Nephron (organoid): ENCODE data around the gene PTPRD.

Source experiments
- H3K27ac Mint-ChIP-seq, 3 experiments: 2 replicates each; pipeline ENCODE4 v1.8.0; 2020; ENCODE audit warnings: mixed read lengths in 3 of 3, mild to moderate bottlenecking in 2 of 3, moderate library complexity in 1 of 3
- H3K27me3 Mint-ChIP-seq: 2 replicates; pipeline ENCODE4 v1.8.0; 2021; ENCODE audit warnings: low read depth, mild to moderate bottlenecking, moderate library complexity, mixed read lengths
- H3K36me3 Mint-ChIP-seq: 2 replicates; pipeline ENCODE4 v1.8.0; 2020; ENCODE audit warnings: low read depth, mixed read lengths
- H3K4me1 Mint-ChIP-seq: 2 replicates; pipeline ENCODE4 v1.8.0; 2020; ENCODE audit warnings: mixed read lengths
- H3K4me3 Mint-ChIP-seq, 3 experiments: 2 replicates each; pipeline ENCODE4 v1.8.0; 2020; ENCODE audit warnings: mild to moderate bottlenecking in 3 of 3, mixed read lengths in 3 of 3, moderate library complexity in 2 of 3
- H3K9me3 Mint-ChIP-seq: 2 replicates; pipeline ENCODE4 v1.8.0; 2020; ENCODE audit warnings: mixed read lengths
- TF ChIP-seq, protein P1 (sequence below), 3 experiments: fragments of 200-600 bp; sonication (generic); IDR thresholded peaks; one replicate each; pipeline ENCODE4 v1.5.0; 2021; ENCODE audit warnings: antibody characterized with exemption in 3 of 3; ENCODE audit not compliant: unreplicated experiment in 3 of 3

PTPRD gene

DNA sequence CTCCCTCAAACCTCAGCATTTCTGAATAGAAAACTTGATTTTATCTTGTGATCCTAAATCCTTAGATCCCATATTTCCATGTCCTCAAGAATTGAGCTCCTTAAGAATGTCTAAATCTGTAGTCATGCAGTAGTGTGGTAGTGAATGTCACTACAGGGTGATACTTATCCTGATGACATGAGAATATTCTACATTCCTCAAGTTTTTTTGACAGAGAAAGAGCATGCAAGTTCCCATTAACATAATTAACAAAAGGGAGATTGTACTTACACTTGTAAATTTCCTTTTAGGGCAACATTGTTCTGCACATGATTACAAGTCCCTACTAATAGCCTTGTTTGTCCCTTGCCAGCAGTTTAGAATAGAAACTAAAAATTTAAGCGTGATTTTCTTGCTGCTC is 352.3 kb downstream of the PTPRD start:
- Mint-ChIP-seq H3K27ac (no peak overlapping the region), H3K9me3 (peaks cover 11% of the 10 kb centered on the region), H3K27me3 (no peaks in the 10 kb centered on the region), H3K4me3 (no peak overlapping the region), H3K36me3 (peaks cover 6% of the 10 kb centered on the region), H3K4me1 (no peaks in the 10 kb centered on the region)
- TF ChIP-seq, protein P1, sequence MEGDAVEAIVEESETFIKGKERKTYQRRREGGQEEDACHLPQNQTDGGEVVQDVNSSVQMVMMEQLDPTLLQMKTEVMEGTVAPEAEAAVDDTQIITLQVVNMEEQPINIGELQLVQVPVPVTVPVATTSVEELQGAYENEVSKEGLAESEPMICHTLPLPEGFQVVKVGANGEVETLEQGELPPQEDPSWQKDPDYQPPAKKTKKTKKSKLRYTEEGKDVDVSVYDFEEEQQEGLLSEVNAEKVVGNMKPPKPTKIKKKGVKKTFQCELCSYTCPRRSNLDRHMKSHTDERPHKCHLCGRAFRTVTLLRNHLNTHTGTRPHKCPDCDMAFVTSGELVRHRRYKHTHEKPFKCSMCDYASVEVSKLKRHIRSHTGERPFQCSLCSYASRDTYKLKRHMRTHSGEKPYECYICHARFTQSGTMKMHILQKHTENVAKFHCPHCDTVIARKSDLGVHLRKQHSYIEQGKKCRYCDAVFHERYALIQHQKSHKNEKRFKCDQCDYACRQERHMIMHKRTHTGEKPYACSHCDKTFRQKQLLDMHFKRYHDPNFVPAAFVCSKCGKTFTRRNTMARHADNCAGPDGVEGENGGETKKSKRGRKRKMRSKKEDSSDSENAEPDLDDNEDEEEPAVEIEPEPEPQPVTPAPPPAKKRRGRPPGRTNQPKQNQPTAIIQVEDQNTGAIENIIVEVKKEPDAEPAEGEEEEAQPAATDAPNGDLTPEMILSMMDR (IDR thresholded peaks at IDR 0.05; ENCODE audit: unreplicated experiment in 3 of 3) = no peak

DNA sequence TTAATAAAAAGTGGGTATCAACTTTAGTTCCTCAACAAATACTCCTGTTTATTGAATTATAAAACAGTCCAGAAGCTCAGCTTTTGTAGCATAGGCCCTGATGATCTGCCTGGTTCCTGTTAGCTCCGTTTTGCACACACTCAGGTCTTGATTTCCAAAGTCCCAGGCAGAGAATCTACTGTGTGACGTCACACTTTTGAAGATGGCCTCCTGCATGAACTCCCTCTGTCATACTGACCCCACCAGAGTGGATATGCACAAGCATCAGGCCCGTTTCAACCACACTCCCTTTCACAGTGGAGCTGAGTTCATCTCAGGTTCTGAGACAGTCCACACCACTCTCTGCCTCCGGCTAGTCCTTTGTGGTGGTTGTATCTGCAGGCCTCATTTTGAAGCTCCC is 353.1 kb downstream of the PTPRD start:
- Mint-ChIP-seq H3K9me3 (peaks cover 6% of the 10 kb centered on the region), H3K4me3 (no peak overlapping the region), H3K27ac (no peak overlapping the region), H3K4me1 (no peaks in the 10 kb centered on the region), H3K36me3 (peaks cover 6% of the 10 kb centered on the region), H3K27me3 (no peaks in the 10 kb centered on the region)
- TF ChIP-seq, protein P1 (IDR thresholded peaks at IDR 0.05; ENCODE audit: unreplicated experiment in 3 of 3) = no peak

DNA sequence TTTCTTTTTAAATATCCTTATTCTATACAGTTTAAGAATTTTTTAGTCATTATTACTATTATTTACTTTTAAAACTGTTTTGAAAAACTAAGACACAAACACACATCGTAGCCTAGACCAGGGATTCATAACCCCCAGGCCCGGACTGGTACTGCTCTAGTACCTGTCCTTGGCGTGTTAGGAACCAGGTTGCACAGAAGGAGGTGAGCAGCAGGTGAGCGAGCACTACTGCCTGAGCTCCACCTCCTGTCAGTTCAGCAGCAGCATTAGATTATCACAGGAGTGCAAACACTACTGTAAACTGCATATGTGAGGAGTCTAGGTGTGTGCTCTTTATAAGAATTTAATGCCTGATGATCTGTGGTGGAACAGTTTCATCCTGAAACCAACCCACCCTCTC is 357.0 kb downstream of the PTPRD start:
- Mint-ChIP-seq H3K36me3 (no peaks in the 10 kb centered on the region), H3K4me3 (no peak overlapping the region), H3K9me3 (no peaks in the 10 kb centered on the region), H3K27ac (no peak overlapping the region), H3K27me3 (no peaks in the 10 kb centered on the region), H3K4me1 (no peaks in the 10 kb centered on the region)
- TF ChIP-seq, protein P1 (IDR thresholded peaks at IDR 0.05; ENCODE audit: unreplicated experiment in 3 of 3) = no peak

DNA sequence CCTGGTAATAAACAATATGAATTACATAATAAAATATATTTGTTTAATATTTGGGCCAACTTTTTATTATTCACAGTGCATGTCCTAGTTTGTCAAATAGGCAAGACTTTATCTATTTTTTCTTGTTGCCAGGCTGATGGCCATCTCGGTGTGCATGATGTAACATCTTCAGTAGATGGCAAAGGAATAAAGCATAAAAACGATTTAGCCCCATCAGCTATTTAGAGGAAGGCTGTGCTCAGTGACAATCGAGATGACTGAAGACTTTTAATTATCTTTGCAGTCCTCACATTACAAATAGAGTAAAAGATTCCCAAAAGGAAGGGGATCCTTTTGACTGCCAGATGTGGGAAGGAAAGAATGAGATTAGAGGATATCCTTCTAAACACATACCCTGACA is 358.5 kb downstream of the PTPRD start:
- H3K4me3 Mint-ChIP-seq = no peak overlapping the region
- H3K27me3 Mint-ChIP-seq = no peaks in the 10 kb centered on the region
- H3K36me3 Mint-ChIP-seq = no peaks in the 10 kb centered on the region

DNA sequence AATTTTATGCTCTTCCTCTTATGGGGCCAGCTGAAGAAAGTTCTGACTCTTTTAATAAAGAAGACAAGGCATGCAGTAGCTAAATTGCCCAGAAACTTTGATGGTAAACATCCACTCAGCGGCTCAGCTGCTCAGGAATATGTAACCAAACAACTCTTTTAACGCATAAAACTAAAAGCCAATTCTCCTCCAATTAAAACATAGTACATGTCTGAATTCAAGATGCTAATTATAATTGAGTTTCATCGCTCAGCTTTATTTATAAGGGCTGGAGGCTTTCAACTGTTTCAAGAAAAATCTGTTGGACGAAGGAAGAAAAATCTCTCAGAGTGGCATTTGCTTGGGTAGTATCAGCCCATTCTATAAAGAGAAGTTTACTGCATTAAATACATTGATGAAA is 359.5 kb downstream of the PTPRD start:
- no peak overlapping the region for H3K4me3 Mint-ChIP-seq
- no peaks in the 10 kb centered on the region for H3K36me3 Mint-ChIP-seq
- H3K27me3 Mint-ChIP-seq = no peaks in the 10 kb centered on the region
- TF ChIP-seq, protein P1 (IDR thresholded peaks at IDR 0.05; ENCODE audit: unreplicated experiment in 3 of 3) = no peak
- no peaks in the 10 kb centered on the region for H3K9me3 Mint-ChIP-seq
- no peaks in the 10 kb centered on the region for H3K4me1 Mint-ChIP-seq
- H3K27ac Mint-ChIP-seq = no peak overlapping the region

More for the DNA sequence above, 358.5 kb downstream of the PTPRD start:
- no peaks in the 10 kb centered on the region for H3K4me1 Mint-ChIP-seq
- H3K9me3 Mint-ChIP-seq = no peaks in the 10 kb centered on the region
- TF ChIP-seq, protein P1 (IDR thresholded peaks at IDR 0.05; ENCODE audit: unreplicated experiment in 3 of 3) = no peak
- no peak overlapping the region for H3K27ac Mint-ChIP-seq

DNA sequence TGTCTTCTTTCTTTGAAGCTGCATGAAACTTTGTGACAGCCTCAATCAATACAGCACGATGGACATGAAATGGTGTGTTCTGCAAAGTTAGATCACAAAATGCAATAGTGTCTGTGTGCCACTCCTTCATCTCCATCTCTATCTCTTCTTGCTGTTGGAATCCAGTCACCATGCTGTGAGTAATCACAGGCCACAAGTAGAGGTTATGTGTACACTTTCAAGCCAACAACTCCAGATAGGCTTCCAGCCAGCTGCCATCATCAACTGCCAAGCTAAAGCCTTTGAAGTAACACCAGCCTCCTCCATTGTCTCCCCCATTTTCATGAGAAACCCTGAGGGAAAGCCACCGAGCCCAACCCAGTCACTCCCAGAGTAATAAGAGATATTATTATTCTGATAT is 360.6 kb downstream of the PTPRD start:
- Mint-ChIP-seq H3K4me1 (no peaks in the 10 kb centered on the region), H3K4me3 (no peak overlapping the region), H3K27me3 (no peaks in the 10 kb centered on the region), H3K27ac (no peak overlapping the region), H3K36me3 (no peaks in the 10 kb centered on the region), H3K9me3 (no peaks in the 10 kb centered on the region)
- TF ChIP-seq, protein P1 (IDR thresholded peaks at IDR 0.05; ENCODE audit: unreplicated experiment in 3 of 3) = no peak
